Stomach (tissue), 4 donors: Measurements from ENCODE around the gene POLH.

Experiments used
- CTCF ChIP-seq, 7 experiments: fragments of 450-650 bp in 4 of 7; fragments of 200-600 bp in 3 of 7; sonication (generic) in 3 of 7; IDR thresholded peaks; one replicate each; pipeline ENCODE4 v1.5.1; 2016 to 2019; ENCODE audit warnings: antibody characterized with exemption in 7 of 7, control low read depth in 2 of 7, mild to moderate bottlenecking in 1 of 7
- POLR2A ChIP-seq, 4 donors: fragments of 450-650 bp; IDR thresholded peaks; one replicate each; pipeline ENCODE4 v1.6.1; 2016; ENCODE audit warnings: antibody characterized with exemption in 4 of 4, control low read depth in 2 of 4, mild to moderate bottlenecking in 1 of 4, moderate library complexity in 1 of 4

- TF ChIP-seq CTCF (IDR thresholded peaks at IDR 0.05) (no peak), POLR2A (IDR thresholded peaks at IDR 0.05) (no peak)
Measured at GRCh38 chr6:43658161-43658560, 82.2 kb downstream of the POLH start.
